Fibroblast of villous mesenchyme (primary cell): Measurements from ENCODE around the gene MGRN1. TPM values are rescaled to one million over a fixed set of nuclear protein-coding genes. Genes with fewer than 3 reads are reported as not detected.
A peak's percentile ranks its signal among the peaks of the same experiment; 100 is the strongest.

Experiments
- DNase-seq: peaks from one replicate; pipeline ENCODE4 v3.0.0-alpha.2; 2010; ENCODE audit warnings: low read depth
- H3K4me3 ChIP-seq: 2 replicates; pipeline ENCODE4 v1.5.1; 2011; ENCODE audit warnings: low read depth, mild to moderate bottlenecking, low read length
- total RNA-seq: library from RNA; depleted of rRNA; stranded (reverse); fragments of >200 nt; gene quantifications from 2 replicates; pipeline ENCODE4 v1.2.3, GENCODE V29; 2012
- TF ChIP-seq, protein P1 (sequence below): IDR thresholded peaks from 2 replicates; pipeline ENCODE4 v1.5.1; 2012; ENCODE audit warnings: low read depth, mild to moderate bottlenecking, low read length; ENCODE audit not compliant: insufficient read depth

The MGRN1 gene
- total RNA-seq, 1 donor, result 43.2 TPM

DNA sequence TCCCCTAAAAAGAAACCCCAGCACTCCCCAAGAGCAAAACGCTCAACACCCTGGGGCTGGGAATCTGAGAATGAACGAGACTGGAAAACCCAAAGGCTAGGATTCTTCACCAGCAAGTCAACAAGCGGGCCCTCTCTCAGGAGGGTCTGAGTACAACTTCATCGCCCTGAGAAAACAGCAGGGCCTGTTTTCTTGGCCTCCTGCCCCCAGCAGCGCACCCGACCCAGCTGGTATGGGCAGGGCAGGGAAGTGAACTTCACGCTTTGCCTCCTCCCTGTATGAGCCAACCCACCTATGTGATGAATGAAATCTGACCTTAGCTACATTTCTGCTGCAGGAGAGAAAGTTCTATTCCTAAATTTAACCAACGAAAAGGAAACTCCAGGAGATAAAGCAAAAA is 79.9 kb downstream of the MGRN1 start:
- TF ChIP-seq, protein P1, sequence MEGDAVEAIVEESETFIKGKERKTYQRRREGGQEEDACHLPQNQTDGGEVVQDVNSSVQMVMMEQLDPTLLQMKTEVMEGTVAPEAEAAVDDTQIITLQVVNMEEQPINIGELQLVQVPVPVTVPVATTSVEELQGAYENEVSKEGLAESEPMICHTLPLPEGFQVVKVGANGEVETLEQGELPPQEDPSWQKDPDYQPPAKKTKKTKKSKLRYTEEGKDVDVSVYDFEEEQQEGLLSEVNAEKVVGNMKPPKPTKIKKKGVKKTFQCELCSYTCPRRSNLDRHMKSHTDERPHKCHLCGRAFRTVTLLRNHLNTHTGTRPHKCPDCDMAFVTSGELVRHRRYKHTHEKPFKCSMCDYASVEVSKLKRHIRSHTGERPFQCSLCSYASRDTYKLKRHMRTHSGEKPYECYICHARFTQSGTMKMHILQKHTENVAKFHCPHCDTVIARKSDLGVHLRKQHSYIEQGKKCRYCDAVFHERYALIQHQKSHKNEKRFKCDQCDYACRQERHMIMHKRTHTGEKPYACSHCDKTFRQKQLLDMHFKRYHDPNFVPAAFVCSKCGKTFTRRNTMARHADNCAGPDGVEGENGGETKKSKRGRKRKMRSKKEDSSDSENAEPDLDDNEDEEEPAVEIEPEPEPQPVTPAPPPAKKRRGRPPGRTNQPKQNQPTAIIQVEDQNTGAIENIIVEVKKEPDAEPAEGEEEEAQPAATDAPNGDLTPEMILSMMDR, result no peak
- no peak for DNase-seq
- H3K4me3 ChIP-seq, result no peak overlapping the region

DNA sequence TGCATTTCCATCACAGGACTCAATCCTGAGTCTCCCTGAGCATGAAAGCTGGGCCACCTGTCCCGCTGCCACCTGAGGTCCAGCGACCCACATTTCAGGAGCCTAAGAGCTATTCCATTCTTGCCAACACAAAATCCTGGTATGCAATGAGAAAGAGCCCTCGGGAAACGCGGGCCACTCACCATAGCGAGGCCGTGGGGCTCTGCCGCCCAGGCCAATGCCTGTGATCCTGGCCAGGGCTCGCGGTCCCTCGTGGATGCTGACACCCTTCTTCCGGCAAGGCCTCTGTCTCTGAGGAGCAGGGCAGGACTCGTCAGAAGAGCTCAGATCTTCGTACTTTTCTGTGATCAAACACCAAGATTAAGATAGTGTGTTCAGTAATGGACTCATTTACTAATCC is 80.3 kb downstream of the MGRN1 start:
- no peak overlapping the region for H3K4me3 ChIP-seq
- TF ChIP-seq, protein P1, result no peak
- no peak for DNase-seq

DNA sequence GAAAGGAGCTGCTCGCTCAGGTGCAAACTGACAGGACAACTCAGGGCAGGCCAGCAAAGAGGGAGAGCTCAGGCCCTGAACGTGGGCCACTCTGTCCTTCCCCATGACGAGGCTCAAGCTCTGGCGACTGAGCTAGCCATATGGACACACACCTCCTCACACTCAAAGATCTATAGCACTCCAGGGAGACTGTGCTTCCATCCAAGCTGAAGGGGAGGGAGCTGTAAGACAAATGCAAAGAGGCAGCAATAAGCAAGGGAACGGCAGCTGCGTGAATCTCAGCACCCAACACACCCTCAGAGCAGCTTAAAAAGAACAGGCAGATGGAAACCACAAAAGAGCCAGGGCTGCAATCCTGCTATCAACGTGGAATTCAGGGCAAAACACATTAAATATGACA is 82.2 kb downstream of the MGRN1 start:
- TF ChIP-seq, protein P1, result no peak
- no peak for DNase-seq
- H3K4me3 ChIP-seq, result no peak overlapping the region

DNA sequence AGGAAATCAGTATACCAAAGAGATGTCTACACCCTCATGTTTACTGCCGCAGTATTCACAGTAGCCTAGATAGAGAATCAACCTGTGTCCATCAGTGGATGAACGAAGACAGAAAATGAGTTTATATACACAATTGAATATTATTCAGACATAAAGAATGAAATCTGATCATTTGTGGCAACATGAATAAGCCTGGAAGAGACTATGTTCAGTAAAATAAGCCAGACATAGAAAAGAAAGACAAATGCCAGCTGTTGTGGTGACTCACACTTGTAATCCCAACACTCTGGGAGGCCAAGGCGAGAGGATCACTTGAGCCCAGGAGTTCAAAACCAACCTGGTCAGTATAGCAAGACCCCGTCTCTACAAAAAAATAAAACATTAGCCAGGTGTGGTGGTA is 84.9 kb downstream of the MGRN1 start:
- no peak overlapping the region for H3K4me3 ChIP-seq
- peak; percentile 27 for DNase-seq
- TF ChIP-seq, protein P1, result no peak

DNA sequence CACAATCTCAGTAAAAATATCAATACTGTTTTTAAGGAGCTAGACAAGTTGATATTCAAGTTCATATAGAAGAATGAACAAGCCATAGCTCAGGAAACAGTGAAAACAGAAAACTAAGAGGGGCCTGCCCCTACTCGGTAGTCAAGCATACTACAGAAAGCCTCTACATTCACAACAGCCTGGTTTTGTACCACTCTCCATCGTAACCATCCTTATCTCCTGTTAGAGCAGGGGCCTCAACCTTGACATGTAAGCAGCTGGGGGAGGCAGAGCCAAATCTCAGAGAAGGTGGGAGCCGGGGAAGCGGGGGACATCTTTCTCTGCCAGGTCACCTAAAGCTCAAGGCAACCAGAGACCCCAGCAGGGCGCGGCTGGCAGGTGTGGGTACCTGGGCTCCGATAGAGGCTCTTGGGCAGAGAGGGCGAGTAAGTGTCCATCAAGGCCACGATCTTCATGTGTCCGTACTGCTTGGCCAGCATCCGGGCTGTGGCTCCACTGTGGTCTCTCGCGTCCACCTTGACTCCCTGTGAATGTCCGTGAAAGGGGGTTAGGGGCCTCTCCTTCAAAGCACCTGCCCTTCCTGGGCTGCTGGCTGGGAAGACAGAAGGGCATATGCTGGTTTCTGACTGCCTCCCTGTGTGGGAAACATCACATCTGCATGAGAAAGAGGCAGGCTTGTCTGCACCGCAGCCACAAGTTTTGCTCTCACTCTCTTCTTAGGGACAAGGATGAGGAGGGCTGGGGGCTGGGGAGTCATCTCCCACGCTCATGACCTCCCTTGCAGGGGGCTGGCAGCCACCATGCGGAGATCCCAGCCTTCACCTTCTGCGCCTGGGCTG is 89.3 kb downstream of the MGRN1 start:
- H3K4me3 ChIP-seq, result no peak overlapping the region
- no peak for DNase-seq

DNA sequence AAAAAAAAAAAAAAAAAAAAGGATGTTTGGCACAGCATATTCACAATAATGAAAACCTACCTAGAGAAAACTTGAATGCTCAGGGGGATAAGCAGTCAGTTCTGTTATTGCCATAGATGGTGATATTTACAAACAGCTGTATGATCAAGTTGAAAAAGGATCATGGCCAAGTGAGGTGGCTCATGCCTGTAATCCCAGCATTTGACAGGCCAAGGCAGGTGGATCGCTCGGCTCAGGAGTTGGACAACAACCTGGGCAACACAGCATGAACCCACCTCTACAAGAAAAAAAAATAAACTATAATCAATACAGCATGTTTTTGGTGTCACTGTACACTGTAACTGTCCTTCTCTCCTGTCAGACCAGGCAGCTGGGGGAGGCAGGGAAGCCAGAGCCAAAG is 90.4 kb downstream of the MGRN1 start:
- TF ChIP-seq, protein P1, result no peak
- H3K4me3 ChIP-seq, result no peak overlapping the region
- no peak for DNase-seq

More for the DNA sequence above, 89.3 kb downstream of the MGRN1 start:
- TF ChIP-seq, protein P1, result no peak
